ENCODE data around the gene CXCR2. TPM values are rescaled to one million over a fixed set of nuclear protein-coding genes. Genes with fewer than 3 reads are reported as not detected.

Gene CXCR2
- total RNA-seq, 4 donors from 2014 or later = 0.07 to 0.91 TPM; not detected in 2

GRCh38 chr2:218081695-218082094, 44.1 kb upstream of the CXCR2 start:
- no peak overlapping the region for H3K27ac ChIP-seq
- peaks cover 0 to 1% of the 10 kb centered on the region in 2 donors for H3K9me3 ChIP-seq
- no peak for TF ChIP-seq CTCF (IDR thresholded peaks at IDR 0.05)
- TF ChIP-seq POLR2A (IDR thresholded peaks at IDR 0.05) = no peak
- intact Hi-C loops (cut with DNase I; ENCODE audit: low total_unique reads) = no loop called here
- H3K36me3 ChIP-seq = no peaks in the 10 kb centered on the region
- H3K27me3 ChIP-seq = no peaks in the 10 kb centered on the region
- DNase-seq = no peak
- H3K4me3 ChIP-seq = no peak overlapping the region
- H3K4me1 ChIP-seq = no peaks in the 10 kb centered on the region

DNA sequence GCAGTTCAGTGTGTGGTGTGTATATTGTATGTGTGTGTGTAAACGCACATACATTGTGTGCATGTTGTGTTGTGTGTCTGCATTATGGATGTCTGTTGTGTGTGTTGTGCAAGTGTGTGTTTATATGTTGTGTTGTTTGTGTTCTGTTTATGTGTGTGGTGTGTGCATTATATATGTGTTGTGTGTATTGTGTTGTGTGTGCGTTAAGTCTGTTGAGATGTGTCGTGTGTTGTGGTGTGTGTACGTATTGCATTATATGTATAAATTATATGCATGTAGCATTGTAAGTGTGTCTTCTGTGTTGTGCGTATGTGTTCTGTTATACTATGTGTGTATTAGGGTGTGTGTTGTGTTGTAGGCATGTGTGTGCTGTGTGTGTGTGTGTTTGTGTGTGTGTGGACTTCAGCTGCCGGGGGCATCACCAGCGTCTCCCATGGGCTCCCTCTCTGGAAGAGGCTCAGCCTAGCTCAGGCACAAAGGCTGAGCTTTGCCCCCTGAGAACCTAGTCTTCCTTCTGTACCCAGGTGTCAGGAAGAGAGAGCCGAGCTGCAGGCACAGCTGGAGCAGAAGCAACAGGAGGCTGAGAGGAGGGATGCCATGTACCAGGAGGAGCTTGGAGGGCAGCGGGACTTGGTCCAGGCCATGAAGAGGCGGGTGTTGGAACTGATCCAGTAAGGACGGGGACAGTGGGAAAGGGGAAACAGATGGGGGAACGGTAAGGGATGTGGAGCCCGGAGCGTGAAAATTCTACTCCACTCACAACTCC, 43.1 kb upstream of the CXCR2 start:
- intact Hi-C loops (cut with DNase I; ENCODE audit: low total_unique reads) = no loop called here
- no peak for DNase-seq

DNA sequence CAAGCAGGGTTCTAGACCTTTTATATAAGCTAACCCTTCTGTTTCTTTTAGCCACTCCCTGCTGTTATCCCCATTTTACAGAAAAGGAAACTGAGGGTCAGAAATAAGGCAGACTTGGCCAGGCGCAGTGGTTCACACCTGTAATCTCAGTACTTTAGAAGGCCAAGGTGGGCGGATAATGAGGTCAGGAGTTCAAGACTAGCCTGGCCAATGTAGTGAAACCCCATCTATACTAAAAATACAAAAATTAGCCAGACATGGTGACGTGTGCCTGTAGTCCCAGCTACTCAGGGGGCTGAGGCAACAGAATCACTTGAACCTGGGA, 42.5 kb upstream of the CXCR2 start:
- no peaks in the 10 kb centered on the region for H3K27me3 ChIP-seq
- no peak overlapping the region for H3K4me3 ChIP-seq
- intact Hi-C loops (cut with DNase I; ENCODE audit: low total_unique reads) = no loop called here
- no peaks in the 10 kb centered on the region for H3K36me3 ChIP-seq
- no peaks in the 10 kb centered on the region for H3K4me1 ChIP-seq
- no peak overlapping the region for H3K27ac ChIP-seq
- DNase-seq = no peak
- H3K9me3 ChIP-seq = peaks cover 0 to 9% of the 10 kb centered on the region in 2 donors
- no peak for TF ChIP-seq CTCF (IDR thresholded peaks at IDR 0.05)
- TF ChIP-seq POLR2A (IDR thresholded peaks at IDR 0.05) = no peak

More for the DNA sequence above, 43.1 kb upstream of the CXCR2 start:
- H3K36me3 ChIP-seq = no peaks in the 10 kb centered on the region
- no peak overlapping the region for H3K4me3 ChIP-seq
- TF ChIP-seq CTCF (IDR thresholded peaks at IDR 0.05) (no peak), POLR2A (IDR thresholded peaks at IDR 0.05) (no peak)
- H3K4me1 ChIP-seq = no peaks in the 10 kb centered on the region
- no peak overlapping the region for H3K27ac ChIP-seq
- H3K9me3 ChIP-seq = peaks cover 0 to 9% of the 10 kb centered on the region in 2 donors
- no peaks in the 10 kb centered on the region for H3K27me3 ChIP-seq

DNA sequence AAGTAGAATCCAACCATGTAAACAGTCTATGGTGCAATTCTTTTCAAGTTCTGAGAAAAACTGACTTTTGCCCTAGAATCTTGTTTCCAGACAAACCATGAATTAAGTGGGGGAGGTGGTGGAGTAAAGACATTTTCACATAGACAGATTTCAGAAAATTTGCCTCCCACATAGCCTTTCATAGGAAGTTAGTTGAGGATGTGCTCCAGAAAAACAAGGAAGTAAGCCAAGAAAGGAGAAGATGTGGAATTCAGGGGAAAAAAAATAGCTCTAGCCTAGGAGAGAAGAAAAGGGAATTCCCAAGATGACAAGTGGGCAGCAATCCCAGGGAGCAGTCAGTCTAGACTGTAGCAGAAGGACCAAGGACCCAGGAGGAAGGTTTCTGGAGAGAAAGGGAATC, 39.4 kb upstream of the CXCR2 start:
- intact Hi-C loops (cut with DNase I; ENCODE audit: low total_unique reads) = no loop called here
- TF ChIP-seq CTCF (IDR thresholded peaks at IDR 0.05) (no peak), POLR2A (IDR thresholded peaks at IDR 0.05) (no peak)
- Histone ChIP-seq H3K27ac (no peak overlapping the region), H3K4me3 (no peak overlapping the region), H3K9me3 (peaks cover 0 to 9% of the 10 kb centered on the region in 2 donors), H3K27me3 (no peaks in the 10 kb centered on the region), H3K36me3 (no peaks in the 10 kb centered on the region), H3K4me1 (no peaks in the 10 kb centered on the region)
- no peak for DNase-seq

DNA sequence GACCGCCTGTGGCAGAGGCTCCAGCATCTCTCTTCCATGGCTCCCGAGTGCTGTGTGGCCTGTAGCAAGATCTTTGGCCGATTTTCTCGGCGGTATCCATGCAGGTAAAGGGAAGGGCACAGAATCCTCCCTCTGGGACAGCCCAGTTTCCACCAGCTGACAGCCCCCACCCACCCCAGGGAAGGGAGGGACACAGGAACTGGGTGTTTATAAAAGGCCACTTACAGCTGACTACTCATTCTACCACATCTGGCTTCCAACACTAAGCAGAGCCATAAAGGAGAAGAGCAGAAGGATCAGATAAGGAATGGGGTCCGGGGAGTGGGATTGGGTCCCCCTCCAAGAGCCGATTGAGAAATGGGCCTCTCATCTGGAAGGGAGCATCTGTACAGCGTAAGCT, 36.6 kb upstream of the CXCR2 start:
- Histone ChIP-seq H3K9me3 (peaks cover 0 to 9% of the 10 kb centered on the region in 2 donors), H3K4me1 (no peaks in the 10 kb centered on the region), H3K27me3 (no peaks in the 10 kb centered on the region), H3K4me3 (no peak overlapping the region), H3K36me3 (no peaks in the 10 kb centered on the region), H3K27ac (no peak overlapping the region)
- intact Hi-C loops (cut with DNase I; ENCODE audit: low total_unique reads) = no loop called here
- no peak for DNase-seq
- TF ChIP-seq POLR2A (IDR thresholded peaks at IDR 0.05) (no peak), CTCF (IDR thresholded peaks at IDR 0.05) (no peak)

Data from uterus (tissue), 4 donors.